Spleen (tissue), 11 donors: Measurements from ENCODE around the gene PAK1IP1. TPM values are rescaled to one million over a fixed set of nuclear protein-coding genes. Genes with fewer than 3 reads are reported as not detected.

ENCODE experiments used
- DNase-seq: peaks from one replicate; pipeline ENCODE4 v3.0.0-alpha.2; 2020
- H3K27ac ChIP-seq, 8 donors: fragments of 200-600 bp; sonication (generic) in 7 of 8; 1 replicate in 4 of 8; 2 replicates in 4 of 8; pipeline versions ENCODE4 v1.5.0 to v1.8.0; 2016 to 2021; ENCODE audit warnings: inconsistent platforms in 4 of 8, mild to moderate bottlenecking in 4 of 8, moderate library complexity in 1 of 8
- H3K27me3 ChIP-seq, 7 donors: fragments of 200-600 bp; sonication (generic) in 6 of 7; replicated peaks in 1 of 7; 1 replicate in 4 of 7; 2 replicates in 3 of 7; pipeline versions ENCODE4 v1.5.0 to v1.8.0; 2016 to 2021; ENCODE audit warnings: inconsistent platforms in 3 of 7, mild to moderate bottlenecking in 1 of 7
- H3K36me3 ChIP-seq, 6 donors: fragments of 200-600 bp; sonication (generic) in 5 of 6; 1 replicate in 4 of 6; 2 replicates in 2 of 6; pipeline versions ENCODE4 v1.5.0 to v1.8.0; 2016 to 2021; ENCODE audit warnings: inconsistent platforms in 2 of 6
- H3K4me1 ChIP-seq, 6 donors: fragments of 200-600 bp; sonication (generic) in 5 of 6; 1 replicate in 3 of 6; 2 replicates in 3 of 6; pipeline versions ENCODE4 v1.5.0 to v1.8.0; 2016 to 2021; ENCODE audit warnings: inconsistent platforms in 3 of 6
- H3K4me3 ChIP-seq, 8 donors: fragments of 200-600 bp; sonication (generic) in 7 of 8; 1 replicate in 4 of 8; 2 replicates in 4 of 8; pipeline versions ENCODE4 v1.5.0 to v1.8.0; 2016 to 2021; ENCODE audit warnings: inconsistent platforms in 4 of 8, mild to moderate bottlenecking in 4 of 8, moderate library complexity in 2 of 8
- H3K9me3 ChIP-seq, 8 donors: fragments of 200-600 bp; sonication (generic) in 7 of 8; 1 replicate in 4 of 8; 2 replicates in 4 of 8; pipeline versions ENCODE4 v1.5.0 to v1.8.0; 2016 to 2021; ENCODE audit warnings: inconsistent platforms in 4 of 8
- CTCF ChIP-seq, 11 experiments: fragments of 200-600 bp in 7 of 11; fragments of 450-650 bp in 4 of 11; sonication (generic) in 4 of 11; IDR thresholded peaks in 8 of 11; conservative IDR thresholded peaks in 3 of 11; 1 replicate in 7 of 11; 2 replicates in 4 of 11; pipeline versions ENCODE4 v1.4.0 to v1.8.0; 2016 to 2021; ENCODE audit warnings: antibody characterized with exemption in 11 of 11, inconsistent platforms in 4 of 11, mild to moderate bottlenecking in 1 of 11
- POLR2A ChIP-seq, 3 donors: fragments of 450-650 bp; IDR thresholded peaks; one replicate each; pipeline ENCODE4 v1.5.1; 2017; ENCODE audit warnings: antibody characterized with exemption in 3 of 3, mild to moderate bottlenecking in 1 of 3
- POLR2AphosphoS5 ChIP-seq, 3 donors: sonication (generic); formaldehyde crosslinking; IDR thresholded peaks; one replicate each; pipeline ENCODE4 v1.5.1; 2017; ENCODE audit warnings: antibody characterized with exemption in 3 of 3
- WGBS, 5 donors: extraction: QIAGEN DNeasy Blood & Tissue Kit in 3 of 5; methylation state at CpG; one replicate each; pipeline versions ENCODE4 v1.1.5 to v1.1.7; 2013 to 2018; 5-methylcytosine and 5-hydroxymethylcytosine counted together
- intact Hi-C: fragments of 100-400 bp; cut with DNase I; formaldehyde crosslinking; loops from one replicate; pipeline ENCODE4 v1.15.0; 2023; ENCODE audit warnings: low total_unique reads
- polyA plus RNA-seq, 3 donors: library from polyadenylated mRNA; stranded (reverse); fragments of 200-250 nt; gene quantifications; one replicate each; pipeline ENCODE4 v1.2.1, GENCODE V29; 2013
- total RNA-seq, 7 donors: library from RNA; depleted of rRNA in 3 of 7; stranded (reverse); fragments of >200 nt in 3 of 7; fragmentation: NEBNext Ultra II Directional in 4 of 7; extraction: Animal tissue kit (Norgen Biotek cat#: 25700) in 4 of 7; gene quantifications; one replicate each; pipeline versions ENCODE4 v1.1.0 to v1.2.1, GENCODE V29; 2016 to 2021
- donor health status: healthy with polysubstance abuse.
- donor health status: DM: no; HTN: no; CAD: no; lungs with moderate emphysema.
- donor health status: DM: no; HTN: no; CAD: no.
- donor health status: Bipolar disorder and iron deficiency.
- donor health status: healthy.
- donor health status: DM: no; HTN: no; CAD: no.
- donor health status: DM: yes; HTN: yes; CAD: no.

The PAK1IP1 gene
- total and polyA plus RNA-seq, 10 donors: 7.3 to 14.7 (median 10.9) TPM

- Histone ChIP-seq H3K9me3 (no peaks in the 10 kb centered on the region), H3K27me3 (peaks cover 0 to 2% (median 0%) of the 10 kb centered on the region in 7 donors), H3K4me3 (no peak overlapping the region), H3K36me3 (no peaks in the 10 kb centered on the region), H3K27ac (no peak overlapping the region), H3K4me1 (no peaks in the 10 kb centered on the region)
- TF ChIP-seq CTCF (IDR thresholded peaks at IDR 0.05 in 8 of 11, conservative IDR thresholded peaks at IDR 0.05 in 3 of 11) (no peak), POLR2AphosphoS5 (IDR thresholded peaks at IDR 0.05) (no peak), POLR2A (IDR thresholded peaks at IDR 0.05) (no peak)
- intact Hi-C loops: no loop called here
- DNase-seq: no peak
Measured at GRCh38 chr6:10682355-10682988, 12.3 kb upstream of the PAK1IP1 start.

- DNase-seq: no peak
- H3K9me3 ChIP-seq: no peaks in the 10 kb centered on the region
- H3K27ac ChIP-seq: no peak overlapping the region
- H3K4me1 ChIP-seq: no peaks in the 10 kb centered on the region
- 60 to 70% (median 65%) methylated on average over 5 of the region's 5 CpGs for WGBS, 5 donors
- peaks cover 0 to 2% (median 0%) of the 10 kb centered on the region in 7 donors for H3K27me3 ChIP-seq
- H3K4me3 ChIP-seq: no peak overlapping the region
- intact Hi-C loops: no loop called here
- no peak for TF ChIP-seq CTCF (IDR thresholded peaks at IDR 0.05 in 8 of 11, conservative IDR thresholded peaks at IDR 0.05 in 3 of 11)
- no peak for TF ChIP-seq POLR2A (IDR thresholded peaks at IDR 0.05)
- no peak for TF ChIP-seq POLR2AphosphoS5 (IDR thresholded peaks at IDR 0.05)
- H3K36me3 ChIP-seq: no peaks in the 10 kb centered on the region
Measured at GRCh38 chr6:10684618-10685017, 10.2 kb upstream of the PAK1IP1 start.

GRCh38 chr6:10685092-10685915 lies 9.5 kb upstream of the PAK1IP1 start:
- H3K9me3 ChIP-seq: no peaks in the 10 kb centered on the region
- no peak for DNase-seq
- TF ChIP-seq CTCF (IDR thresholded peaks at IDR 0.05 in 8 of 11, conservative IDR thresholded peaks at IDR 0.05 in 3 of 11) (no peak), POLR2A (IDR thresholded peaks at IDR 0.05) (no peak), POLR2AphosphoS5 (IDR thresholded peaks at IDR 0.05) (no peak)
- no peaks in the 10 kb centered on the region for H3K4me1 ChIP-seq
- no peak overlapping the region for H3K27ac ChIP-seq
- WGBS, 5 donors: 32 to 46% (median 39%) methylated on average over 3 of the region's 3 CpGs
- H3K27me3 ChIP-seq: peaks cover 0 to 2% (median 0%) of the 10 kb centered on the region in 7 donors
- H3K36me3 ChIP-seq: no peaks in the 10 kb centered on the region
- intact Hi-C loops: no loop called here
- H3K4me3 ChIP-seq: no peak overlapping the region

- Histone ChIP-seq H3K9me3 (no peaks in the 10 kb centered on the region), H3K36me3 (no peaks in the 10 kb centered on the region), H3K4me3 (no peak overlapping the region), H3K4me1 (peaks cover 0 to 6% (median 0%) of the 10 kb centered on the region in 6 donors), H3K27ac (no peak overlapping the region), H3K27me3 (peaks cover 0 to 2% (median 0%) of the 10 kb centered on the region in 7 donors)
- WGBS, 5 donors: 86 to 92% (median 87%) methylated on average over 8 of the region's 8 CpGs
- DNase-seq: no peak
- intact Hi-C loops: no loop called here
- no peak for TF ChIP-seq POLR2AphosphoS5 (IDR thresholded peaks at IDR 0.05)
- no peak for TF ChIP-seq POLR2A (IDR thresholded peaks at IDR 0.05)
- no peak for TF ChIP-seq CTCF (IDR thresholded peaks at IDR 0.05 in 8 of 11, conservative IDR thresholded peaks at IDR 0.05 in 3 of 11)
Measured at GRCh38 chr6:10686901-10687300, 7.9 kb upstream of the PAK1IP1 start.
